ENCODE data around the gene JAKMIP1. TPM values are rescaled to one million over a fixed set of nuclear protein-coding genes. Genes with fewer than 3 reads are reported as not detected.
"Not testable (repeated sequence)": the region's sequence is repeated elsewhere in the genome, so short reads cannot be mapped to it uniquely, and the experiment has no call there.

The JAKMIP1 gene
- polyA plus RNA-seq, 1 experiment: not detected

DNA sequence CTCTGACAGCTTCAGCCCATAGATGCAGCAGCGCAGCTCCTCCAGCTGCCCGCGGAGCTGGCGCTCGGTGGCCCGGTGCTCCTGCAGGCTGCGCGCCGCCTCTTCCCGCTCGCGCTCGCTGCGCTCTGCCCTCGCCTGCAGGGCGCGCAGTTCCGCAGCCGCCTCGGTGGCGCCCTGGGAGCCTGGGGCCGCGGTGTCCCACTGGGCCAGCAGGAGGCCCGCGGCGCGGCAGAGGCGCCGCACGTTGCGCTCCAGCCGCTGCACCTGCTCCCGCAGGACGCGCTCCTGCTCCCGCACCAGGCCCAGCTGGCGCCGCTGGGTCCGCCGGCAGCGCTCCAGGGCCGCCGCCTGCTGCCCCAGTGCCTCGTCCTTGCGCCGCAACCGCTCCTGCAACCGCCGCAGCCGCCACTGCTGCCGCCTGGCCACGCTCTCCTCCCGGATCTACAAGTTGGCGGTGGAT, 192.2 kb downstream of the JAKMIP1 start:
- no peak for DNase-seq (ENCODE audit: low read depth, low spot score)
- CTCF ChIA-PET: interaction anchor here (0.7 kb wide), 1 partner anchor 10 kb away, joined by 4 read pairs; no protein-coding TSS in a partner anchor
- H3K27ac ChIP-seq (ENCODE audit: low read depth, low read length): no peak overlapping the region
- POLR2A ChIA-PET: no interaction called here
- peaks cover 2% of the 10 kb centered on the region for H3K27me3 ChIP-seq (ENCODE audit: control insufficient read depth, insufficient read depth, low read length)
- H3K4me3 ChIP-seq (ENCODE audit: low read depth, low read length): no peak overlapping the region
- TF ChIP-seq, protein P1, sequence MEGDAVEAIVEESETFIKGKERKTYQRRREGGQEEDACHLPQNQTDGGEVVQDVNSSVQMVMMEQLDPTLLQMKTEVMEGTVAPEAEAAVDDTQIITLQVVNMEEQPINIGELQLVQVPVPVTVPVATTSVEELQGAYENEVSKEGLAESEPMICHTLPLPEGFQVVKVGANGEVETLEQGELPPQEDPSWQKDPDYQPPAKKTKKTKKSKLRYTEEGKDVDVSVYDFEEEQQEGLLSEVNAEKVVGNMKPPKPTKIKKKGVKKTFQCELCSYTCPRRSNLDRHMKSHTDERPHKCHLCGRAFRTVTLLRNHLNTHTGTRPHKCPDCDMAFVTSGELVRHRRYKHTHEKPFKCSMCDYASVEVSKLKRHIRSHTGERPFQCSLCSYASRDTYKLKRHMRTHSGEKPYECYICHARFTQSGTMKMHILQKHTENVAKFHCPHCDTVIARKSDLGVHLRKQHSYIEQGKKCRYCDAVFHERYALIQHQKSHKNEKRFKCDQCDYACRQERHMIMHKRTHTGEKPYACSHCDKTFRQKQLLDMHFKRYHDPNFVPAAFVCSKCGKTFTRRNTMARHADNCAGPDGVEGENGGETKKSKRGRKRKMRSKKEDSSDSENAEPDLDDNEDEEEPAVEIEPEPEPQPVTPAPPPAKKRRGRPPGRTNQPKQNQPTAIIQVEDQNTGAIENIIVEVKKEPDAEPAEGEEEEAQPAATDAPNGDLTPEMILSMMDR (IDR thresholded peaks at IDR 0.05; ENCODE audit: low read depth, low read length): no peak
- H3K9me3 ChIP-seq (ENCODE audit: control insufficient read depth, insufficient read depth, low read length): no peaks in the 10 kb centered on the region

DNA sequence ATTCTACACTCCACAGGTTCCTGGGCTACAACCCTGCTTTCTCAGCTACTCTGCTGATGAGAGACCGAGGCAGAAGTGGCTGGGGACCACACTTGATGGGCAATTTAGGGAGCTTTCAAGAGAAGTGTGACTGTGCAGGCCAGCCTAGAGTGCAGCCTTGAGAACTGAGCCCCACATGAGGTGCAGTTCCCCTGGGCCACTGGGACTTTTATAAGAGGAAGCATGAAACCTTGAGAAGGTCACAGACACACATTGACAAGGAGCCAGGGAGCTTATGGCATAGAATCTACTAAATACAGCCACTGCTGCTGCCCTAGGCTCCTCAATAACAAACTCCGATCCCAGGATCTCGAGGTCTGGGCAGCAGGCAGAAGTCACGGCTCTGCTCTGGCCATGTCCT, 195.2 kb downstream of the JAKMIP1 start:
- peaks cover 2% of the 10 kb centered on the region for H3K27me3 ChIP-seq (ENCODE audit: control insufficient read depth, insufficient read depth, low read length)
- TF ChIP-seq, protein P1 (IDR thresholded peaks at IDR 0.05; ENCODE audit: low read depth, low read length): no peak
- ChIA-PET POLR2A (no interaction called here), CTCF (no interaction called here)
- no peak overlapping the region for H3K27ac ChIP-seq (ENCODE audit: low read depth, low read length)
- no peak overlapping the region for H3K4me3 ChIP-seq (ENCODE audit: low read depth, low read length)
- no peak for DNase-seq (ENCODE audit: low read depth, low spot score)
- peaks cover 4% of the 10 kb centered on the region; the same call in 1 of the 2 replicates for H3K9me3 ChIP-seq (ENCODE audit: control insufficient read depth, insufficient read depth, low read length)

DNA sequence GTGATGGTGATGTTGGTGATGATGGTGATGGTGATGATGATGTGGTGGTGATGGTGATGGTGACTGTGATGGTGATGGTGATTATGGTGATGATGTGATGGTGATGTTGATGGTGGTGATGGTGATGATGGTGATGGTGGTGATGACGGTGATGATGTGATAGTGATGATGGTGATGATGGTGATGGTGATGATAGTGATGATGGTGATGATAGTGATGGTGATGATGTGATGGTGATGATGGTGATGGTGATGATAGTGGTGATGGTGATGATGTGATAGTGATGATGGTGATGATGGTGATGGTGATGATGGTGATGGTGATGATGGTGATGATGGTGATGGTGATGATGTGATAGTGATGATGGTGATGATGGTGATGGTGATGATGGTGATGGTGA, 196.9 kb downstream of the JAKMIP1 start:
- POLR2A ChIA-PET; H3K9me3 ChIP-seq (ENCODE audit: control insufficient read depth, insufficient read depth, low read length); CTCF ChIA-PET; H3K27ac ChIP-seq (ENCODE audit: low read depth, low read length); DNase-seq (ENCODE audit: low read depth, low spot score); H3K27me3 ChIP-seq (ENCODE audit: control insufficient read depth, insufficient read depth, low read length); H3K4me3 ChIP-seq (ENCODE audit: low read depth, low read length): not testable (repeated sequence)

DNA sequence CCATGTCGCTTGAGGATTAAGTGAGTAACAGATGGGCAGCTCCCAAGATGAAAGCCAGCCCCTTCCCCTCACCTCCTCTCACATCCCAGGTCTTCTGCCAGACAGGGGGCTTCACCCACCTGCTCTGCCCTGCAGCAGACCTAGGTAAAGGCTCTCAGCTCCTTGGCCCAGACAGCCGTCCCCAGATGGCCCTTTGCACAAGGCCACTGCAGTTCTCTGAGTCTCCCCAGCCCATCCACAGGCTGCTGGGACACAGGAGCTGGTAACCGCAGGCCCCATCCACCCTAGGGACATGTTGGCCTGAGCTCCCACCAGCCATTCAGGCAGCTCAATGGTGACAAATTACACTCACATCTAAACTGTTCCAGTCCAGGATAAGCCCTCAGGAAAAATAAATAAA, 197.4 kb downstream of the JAKMIP1 start:
- TF ChIP-seq, protein P1 (IDR thresholded peaks at IDR 0.05; ENCODE audit: low read depth, low read length): no peak
- CTCF ChIA-PET: no interaction called here
- H3K27me3 ChIP-seq (ENCODE audit: control insufficient read depth, insufficient read depth, low read length): no peaks in the 10 kb centered on the region
- no peak overlapping the region for H3K27ac ChIP-seq (ENCODE audit: low read depth, low read length)
- no peak overlapping the region for H3K4me3 ChIP-seq (ENCODE audit: low read depth, low read length)
- peaks cover 4% of the 10 kb centered on the region; the same call in 1 of the 2 replicates for H3K9me3 ChIP-seq (ENCODE audit: control insufficient read depth, insufficient read depth, low read length)
- no peak for DNase-seq (ENCODE audit: low read depth, low spot score)
- POLR2A ChIA-PET: no interaction called here

DNA sequence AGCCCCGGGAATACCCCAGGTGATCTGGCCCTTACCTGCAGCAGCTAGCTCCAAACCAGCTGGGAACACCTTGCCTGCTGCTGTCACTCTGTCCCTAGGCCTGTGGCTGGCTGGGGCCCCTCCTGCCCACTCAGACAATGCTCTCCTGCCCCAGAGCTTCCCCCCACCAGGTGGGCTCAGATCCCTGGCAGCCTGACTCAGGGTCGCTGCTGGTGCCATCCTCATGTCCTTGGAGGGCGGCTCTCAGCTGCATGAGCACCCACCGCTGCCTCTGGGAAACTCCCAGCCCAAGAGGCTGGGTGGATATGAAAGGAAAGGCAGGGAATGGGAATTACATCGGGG, 197.9 kb downstream of the JAKMIP1 start:
- Histone ChIP-seq H3K27me3 (ENCODE audit: control insufficient read depth, insufficient read depth, low read length) (no peaks in the 10 kb centered on the region), H3K9me3 (ENCODE audit: control insufficient read depth, insufficient read depth, low read length) (peaks cover 4% of the 10 kb centered on the region; the same call in 1 of the 2 replicates), H3K27ac (ENCODE audit: low read depth, low read length) (no peak overlapping the region), H3K4me3 (ENCODE audit: low read depth, low read length) (no peak overlapping the region)
- ChIA-PET CTCF (no interaction called here), POLR2A (no interaction called here)
- TF ChIP-seq, protein P1 (IDR thresholded peaks at IDR 0.05; ENCODE audit: low read depth, low read length): no peak
- DNase-seq (ENCODE audit: low read depth, low spot score): no peak

Measured in AG04450 (cell line).